GM12878 (cell line): Measurements from ENCODE around the gene CSH1. TPM values are rescaled to one million over a fixed set of nuclear protein-coding genes. Genes with fewer than 3 reads are reported as not detected.

Experiments
- ATAC-seq: fragments of 200-7000 bp; cut with Tn5 transposase; 3 replicates; pipeline ENCODE4 v1.9.1; 2020; ENCODE audit warnings: mild to moderate bottlenecking, moderate library complexity
- BruUV-seq: library from RNA; stranded (reverse); fragments of 400-500 nt; replicated peaks from 2 replicates; lab custom pipeline; 2021; lab: Mats Ljungman, UMichigan
- CTCF ChIA-PET: fragments of 300-600 bp; sonication (Branson Sonifier 250); formaldehyde crosslinking; extraction: SDS; loops from one replicate; lab custom pipeline; 2021; ENCODE audit warnings: inconsistent platforms; lab: Yijun Ruan, JAX
- POLR2A ChIA-PET: fragments of 350-600 bp; formaldehyde crosslinking; extraction: SDS; loops from one replicate; lab custom pipeline; 2021; ENCODE audit warnings: inconsistent platforms; lab: Charles Lee
- RAD21 ChIA-PET: fragments of 300-600 bp; sonication (Branson Sonifier 250); formaldehyde crosslinking; loops from one replicate; lab custom pipeline; 2023; ENCODE audit warnings: antibody characterized with exemption; ENCODE audit not compliant: unreplicated experiment; lab: Charles Lee
- SMC1A ChIA-PET: fragments of 300-600 bp; sonication (Branson Sonifier 250); formaldehyde crosslinking; loops from one replicate; lab custom pipeline; 2023; ENCODE audit not compliant: unreplicated experiment, uncharacterized antibody; lab: Charles Lee
- DNase-seq: peaks from one replicate; pipeline ENCODE4 v3.0.0-alpha.2; 2011; ENCODE audit warnings: low read depth, low spot score
- FAIRE-seq: peaks from 3 replicates; lab custom pipeline; 2011; peaks lifted over from hg19 to GRCh38; lab: Jason Lieb, UNC
- H2AFZ ChIP-seq: 2 replicates; pipeline ENCODE4 v1.6.0; 2011; ENCODE audit warnings: low read depth, low read length, control low read depth; ENCODE audit not compliant: control insufficient read depth
- H3K27ac ChIP-seq: 2 replicates; pipeline ENCODE4 v1.5.1; 2011; ENCODE audit warnings: control low read depth; ENCODE audit not compliant: control insufficient read depth, insufficient read depth
- H3K27me3 ChIP-seq, 2 experiments: replicated peaks in 1 of 2; 2 replicates each; pipeline versions ENCODE4 v1.6.0 to v1.6.1; 2011; ENCODE audit warnings: low read length in 1 of 2; ENCODE audit not compliant: control insufficient read depth in 2 of 2, insufficient read depth in 2 of 2
- H3K36me3 ChIP-seq, 2 experiments: 2 replicates each; pipeline ENCODE4 v1.5.1; 2011; ENCODE audit warnings: low read length in 1 of 2; ENCODE audit not compliant: control insufficient read depth in 2 of 2, insufficient read depth in 2 of 2
- H3K4me1 ChIP-seq: 2 replicates; pipeline ENCODE4 v1.6.1; 2011; ENCODE audit warnings: mild to moderate bottlenecking, low read length, moderate library complexity, mixed read lengths; ENCODE audit not compliant: control insufficient read depth, insufficient read depth
- H3K4me2 ChIP-seq: 2 replicates; pipeline ENCODE4 v1.6.0; 2011; ENCODE audit warnings: control low read depth; ENCODE audit not compliant: control insufficient read depth, insufficient read depth
- H3K4me3 ChIP-seq: fragments of 200-600 bp; sonication (generic); 2 replicates; pipeline ENCODE4 v1.5.1; 2016
- H3K79me2 ChIP-seq: 2 replicates; pipeline ENCODE4 v1.6.0; 2011; ENCODE audit warnings: low read length; ENCODE audit not compliant: control insufficient read depth, insufficient read depth
- H3K9ac ChIP-seq: 2 replicates; pipeline ENCODE4 v1.8.0; 2011; ENCODE audit warnings: low read length, control low read depth, mixed read lengths; ENCODE audit not compliant: control insufficient read depth, insufficient read depth
- H3K9me3 ChIP-seq: replicated peaks from 3 replicates; pipeline ENCODE4 v1.5.1; 2011; ENCODE audit warnings: mild to moderate bottlenecking, low read length; ENCODE audit not compliant: control insufficient read depth, insufficient read depth
- H4K20me1 ChIP-seq: 2 replicates; pipeline ENCODE4 v1.6.0; 2011; ENCODE audit not compliant: control insufficient read depth, insufficient read depth
- BMI1 ChIP-seq: fragments of 450-650 bp; IDR thresholded peaks from 2 replicates; pipeline ENCODE4 v1.6.1; 2016; ENCODE audit warnings: mild to moderate bottlenecking, moderate library complexity, borderline replicate concordance
- CBFB ChIP-seq: IDR thresholded peaks from 2 replicates; pipeline ENCODE4 v1.6.1; 2016; ENCODE audit warnings: antibody characterized with exemption, low read depth
- CHD2 ChIP-seq: IDR thresholded peaks from 2 replicates; pipeline ENCODE4 v1.6.1; 2011; ENCODE audit warnings: low read depth, low read length, improper control_type of control experiment, borderline replicate concordance
- CREM ChIP-seq: IDR thresholded peaks from 2 replicates; pipeline ENCODE4 v1.6.1; 2014; ENCODE audit warnings: antibody characterized with exemption, low read depth
- DPF2 ChIP-seq: fragments of 450-650 bp; IDR thresholded peaks from 2 replicates; pipeline ENCODE4 v1.6.1; 2017; ENCODE audit warnings: mild to moderate bottlenecking
- GABPA ChIP-seq: IDR thresholded peaks from 2 replicates; pipeline ENCODE4 v1.6.1; 2014; ENCODE audit warnings: antibody characterized with exemption, low read depth, mild to moderate bottlenecking, inconsistent platforms
- JUND ChIP-seq: IDR thresholded peaks from 2 replicates; pipeline ENCODE4 v1.6.1; 2012; ENCODE audit warnings: low read depth, mild to moderate bottlenecking, low read length, improper control_type of control experiment, moderate library complexity
- MTA2 ChIP-seq: fragments of 450-650 bp; IDR thresholded peaks from 2 replicates; pipeline ENCODE4 v1.6.1; 2016; ENCODE audit warnings: low read depth, mild to moderate bottlenecking, moderate library complexity
- RAD51 ChIP-seq: fragments of 450-650 bp; IDR thresholded peaks from 2 replicates; pipeline ENCODE4 v1.6.1; 2016; ENCODE audit warnings: moderate library complexity, mild to moderate bottlenecking, inconsistent platforms
- RFX5 ChIP-seq: IDR thresholded peaks from 2 replicates; pipeline ENCODE4 v1.6.1; 2011; ENCODE audit warnings: low read depth, low read length, improper control_type of control experiment
- RUNX3 ChIP-seq: IDR thresholded peaks from 2 replicates; pipeline ENCODE4 v1.6.1; 2012; ENCODE audit warnings: low read length, inconsistent platforms
- TCF7 ChIP-seq: IDR thresholded peaks from 2 replicates; pipeline ENCODE4 v1.6.1; 2014; ENCODE audit warnings: antibody characterized with exemption, borderline replicate concordance
- YY1 ChIP-seq: IDR thresholded peaks from 2 replicates; pipeline ENCODE4 v1.6.1; 2011; ENCODE audit warnings: low read depth, mild to moderate bottlenecking, low read length
- ZBTB33 ChIP-seq: fragments of 450-650 bp; IDR thresholded peaks from 2 replicates; pipeline ENCODE4 v1.6.1; 2017; ENCODE audit warnings: mild to moderate bottlenecking
- ZNF207 ChIP-seq: fragments of 450-650 bp; IDR thresholded peaks from 2 replicates; pipeline ENCODE4 v1.6.1; 2014; ENCODE audit warnings: antibody characterized with exemption, mild to moderate bottlenecking, borderline replicate concordance
- ZNF24 ChIP-seq: fragments of 450-650 bp; IDR thresholded peaks from 2 replicates; pipeline ENCODE4 v1.6.1; 2017; ENCODE audit warnings: antibody characterized with exemption, mild to moderate bottlenecking
- WGBS: methylation state at CpG from one replicate; pipeline ENCODE4 v1.1.6; 2016; ENCODE audit warnings: low lambda C conversion rate; ENCODE audit not compliant: insufficient replicate concordance, insufficient coverage; ENCODE audit errors: missing lambda C conversion rate; 5-methylcytosine and 5-hydroxymethylcytosine counted together
- in situ Hi-C: fragments of 300-500 bp; cut with MboI; formaldehyde crosslinking; loops from 9 replicates; pipeline ENCODE4 v1.14.3; 2018; ENCODE audit warnings: mixed read lengths
- intact Hi-C: fragments of 100-400 bp; cut with micrococcal nuclease; formaldehyde crosslinking; loops from one replicate; pipeline ENCODE4 v1.14.2; 2022; ENCODE audit not compliant: unreplicated experiment
- polyA plus RNA-seq, 11 experiments: library from polyadenylated mRNA; depleted of rRNA in 4 of 11; unstranded in 6 of 11; stranded (reverse) in 5 of 11; fragments of >200 nt; fragmentation: Nextera tagmentation in 4 of 11; fragmentation: Illumina TruSeq in 1 of 11; extraction: Ambion mirVana in 4 of 11; extraction: Trizol in 1 of 11; gene quantifications; 1 replicate in 1 of 11; 2 replicates in 10 of 11; pipeline versions ENCODE4 v1.2.1 to v1.2.3, GENCODE V29; 2011 to 2016; ENCODE audit warnings: inconsistent platforms in 2 of 11, missing spikeins in 2 of 11, low read depth in 1 of 11
- total RNA-seq, 4 experiments: library from RNA; depleted of rRNA in 3 of 4; stranded (reverse); fragments of >200 nt in 3 of 4; fragmentation: Illumina TruSeq in 1 of 4; extraction: Trizol in 1 of 4; gene quantifications; 2 replicates each; pipeline versions ENCODE4 v1.2.1 to v1.2.3, GENCODE V29; 2013 to 2021

Gene CSH1
- total and polyA plus RNA-seq, 10 of the 15 experiments (the other 5 are each of a cell fraction or from before 2014, with no cell fraction given): not detected

- DNase-seq: no peak
- H3K27me3 ChIP-seq: no peaks in the 10 kb centered on the region
- ChIA-PET RAD21 (no interaction called here), SMC1A (no interaction called here), CTCF (interaction anchor here (0.9 to 1.5 kb wide), 3 partner anchors 8 to 23 kb away, joined by 3 to 5 read pairs (median 4); partner anchors contain the start of gene CD79B), POLR2A (interaction anchor here (1.8 kb wide), 1 partner anchor 9 kb away, joined by 4 read pairs; no protein-coding TSS in a partner anchor)
- FAIRE-seq: no peak
- no peak for ATAC-seq
- no peaks in the 10 kb centered on the region for H4K20me1 ChIP-seq
- no peaks in the 10 kb centered on the region for H3K36me3 ChIP-seq
- 77% methylated on average over 21 of the region's 21 CpGs for WGBS
- H2AFZ ChIP-seq: no peak overlapping the region
- intact Hi-C loops (no loop called here), in situ Hi-C loops (no loop called here)
- H3K9me3 ChIP-seq: no peaks in the 10 kb centered on the region; the same call in 2 of the 3 replicates
- no peak overlapping the region for H3K27ac ChIP-seq
- TF ChIP-seq CBFB (no peak), YY1 (no peak), ZNF24 (no peak), RAD51 (no peak), ZNF207 (no peak)
- H3K4me2 ChIP-seq: no peak overlapping the region
- peaks cover 18% of the 10 kb centered on the region for H3K4me1 ChIP-seq
- H3K9ac ChIP-seq: no peak overlapping the region
- H3K4me3 ChIP-seq: no peak overlapping the region
- BruUV-seq: no TSS peak
- no peaks in the 10 kb centered on the region for H3K79me2 ChIP-seq
Measured at GRCh38 chr17:63942309-63942985, 46.1 kb upstream of the CSH1 start.

GRCh38 chr17:63941751-63942150 is 45.4 kb upstream of the CSH1 start:
- H3K4me3 ChIP-seq: no peak overlapping the region
- CTCF ChIA-PET: interaction anchor here (0.7 to 1.5 kb wide), 2 partner anchors 9 kb away, joined by 3 to 5 read pairs; partner anchors contain the start of gene CD79B
- 73% methylated on average over 23 of the region's 23 CpGs for WGBS
- no peak overlapping the region for H2AFZ ChIP-seq
- peaks cover 14% of the 10 kb centered on the region for H3K4me1 ChIP-seq
- H3K79me2 ChIP-seq: no peaks in the 10 kb centered on the region
- H4K20me1 ChIP-seq: no peaks in the 10 kb centered on the region
- RAD21 ChIA-PET: no interaction called here
- SMC1A ChIA-PET: no interaction called here
- H3K27ac ChIP-seq: no peak overlapping the region
- no peaks in the 10 kb centered on the region for H3K27me3 ChIP-seq
- in situ Hi-C loops (no loop called here), intact Hi-C loops (no loop called here)
- H3K9ac ChIP-seq: no peak overlapping the region
- no peak overlapping the region for H3K4me2 ChIP-seq
- H3K36me3 ChIP-seq: no peaks in the 10 kb centered on the region
- POLR2A ChIA-PET: interaction anchor here (1.8 kb wide), 1 partner anchor 8 kb away, joined by 4 read pairs; no protein-coding TSS in a partner anchor
- ATAC-seq (no peak), FAIRE-seq (no peak), DNase-seq (no peak)
- no TSS peak for BruUV-seq
- H3K9me3 ChIP-seq: no peaks in the 10 kb centered on the region; the same call in 2 of the 3 replicates
- no peak for TF ChIP-seq MTA2
- TF ChIP-seq RAD51: no peak
- TF ChIP-seq ZBTB33: no peak
- TF ChIP-seq TCF7: no peak
- no peak for TF ChIP-seq BMI1
- no peak for TF ChIP-seq JUND
- no peak for TF ChIP-seq CREM
- TF ChIP-seq DPF2: no peak
- no peak for TF ChIP-seq RFX5
- TF ChIP-seq GABPA: no peak
- no peak for TF ChIP-seq CHD2
- no peak for TF ChIP-seq RUNX3
